Measurements from ENCODE around the gene MSLN. TPM values are rescaled to one million over a fixed set of nuclear protein-coding genes. Genes with fewer than 3 reads are reported as not detected.

Gene MSLN
- polyA plus RNA-seq, 1 of the 3 experiments (the other 2 are of a cell fraction): 0.02 TPM

DNA sequence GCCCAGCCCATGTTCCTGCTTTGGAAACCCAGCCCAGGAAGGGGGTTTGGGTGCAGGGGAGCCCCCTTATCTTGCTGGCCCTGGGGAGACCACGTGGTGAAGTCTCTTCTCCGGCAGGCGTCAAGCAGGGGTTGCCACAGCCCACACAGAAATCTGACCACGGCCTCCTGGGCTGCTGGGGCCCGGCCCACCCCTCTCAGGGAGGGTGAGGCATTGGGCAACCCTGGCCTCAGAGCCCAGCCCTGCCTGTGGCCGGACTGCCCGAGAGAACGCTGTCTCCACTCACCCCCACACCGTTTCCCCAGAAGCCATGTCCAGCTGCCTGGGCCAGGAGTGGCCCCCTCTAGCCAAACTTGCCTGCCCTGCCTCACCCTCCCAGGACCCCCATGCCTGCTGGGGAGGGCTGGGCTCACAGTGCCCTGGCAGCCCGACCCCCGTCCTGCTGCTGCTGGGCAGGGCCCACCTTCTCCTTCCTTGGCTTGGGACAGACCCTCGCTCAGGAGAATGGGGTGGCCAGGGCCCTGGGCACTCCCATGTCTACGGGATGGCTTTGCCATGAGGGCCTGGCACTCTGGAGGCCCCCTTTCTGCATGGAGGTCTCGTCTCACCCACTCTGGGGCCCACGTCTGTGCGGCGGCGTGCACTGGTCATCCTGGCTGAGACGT lies 20.9 kb downstream of the MSLN start:
- Histone ChIP-seq H3K79me2 (ENCODE audit: insufficient read depth) (peaks cover 1% of the 10 kb centered on the region; the same call in 1 of the 2 replicates), H3K4me2 (no peak overlapping the region), H2AFZ (ENCODE audit: low read depth) (no peak overlapping the region), H3K4me3 (ENCODE audit: low read depth in 2 of 2, low read length in 1 of 2) (no peak overlapping the region), H3K4me1 (ENCODE audit: control insufficient read depth in 1 of 2, insufficient read depth in 2 of 2, low read depth in 1 of 2, low read length in 1 of 2) (peaks cover 0 to 8% of the 10 kb centered on the region in 2 experiments; a peak in 1 of 4 replicates), H3K27me3 (ENCODE audit: insufficient read depth) (peaks cover 17% of the 10 kb centered on the region; the same call in 1 of the 2 replicates), H3K36me3 (replicated peaks in 1 of 2; ENCODE audit: control insufficient read depth in 1 of 2, insufficient read depth in 2 of 2, low read length in 1 of 2) (peaks cover 0 to 10% of the 10 kb centered on the region in 2 experiments), H3K9me3 (no peaks in the 10 kb centered on the region), H3F3A (replicated peaks; ENCODE audit: insufficient read depth) (no peaks in the 10 kb centered on the region), H3K9ac (no peak overlapping the region), H3K27ac (ENCODE audit: low read depth in 2 of 2, low read length in 1 of 2) (no peak overlapping the region), H4K20me1 (ENCODE audit: insufficient read depth) (peaks cover 13% of the 10 kb centered on the region; the same call in 1 of the 2 replicates), H3K9me2 (no peaks in the 10 kb centered on the region)
- 21% methylated on average over 9 of the region's 19 CpGs for WGBS (ENCODE audit: low lambda C conversion rate)
- DNase-seq: no peak
- CTCF ChIA-PET: interaction anchor here (2.6 to 8.9 kb wide), 2 partner anchors 40 to 67 kb away, joined by 8 to 127 read pairs; partner anchors contain the start of genes CIAO3 and METRN
- no peak for TF ChIP-seq ELF1 (IDR thresholded peaks at IDR 0.05)
- no peak for TF ChIP-seq RXRA (IDR thresholded peaks at IDR 0.05; ENCODE audit: borderline replicate concordance, low read depth)
- no peak for TF ChIP-seq GATA2 (CRISPR knock-in tag; IDR thresholded peaks at IDR 0.05)
- TF ChIP-seq TAF1 (IDR thresholded peaks at IDR 0.05; ENCODE audit: borderline replicate concordance, low read depth, low read length): no peak
- TF ChIP-seq SMC3 (IDR thresholded peaks at IDR 0.05; ENCODE audit: low read depth, low read length): no peak
- TF ChIP-seq RCOR1 (IDR thresholded peaks at IDR 0.05; ENCODE audit: low read length): no peak
- no peak for TF ChIP-seq FOSL2 (IDR thresholded peaks at IDR 0.05; ENCODE audit: borderline replicate concordance, low read depth)
- TF ChIP-seq, protein P1, sequence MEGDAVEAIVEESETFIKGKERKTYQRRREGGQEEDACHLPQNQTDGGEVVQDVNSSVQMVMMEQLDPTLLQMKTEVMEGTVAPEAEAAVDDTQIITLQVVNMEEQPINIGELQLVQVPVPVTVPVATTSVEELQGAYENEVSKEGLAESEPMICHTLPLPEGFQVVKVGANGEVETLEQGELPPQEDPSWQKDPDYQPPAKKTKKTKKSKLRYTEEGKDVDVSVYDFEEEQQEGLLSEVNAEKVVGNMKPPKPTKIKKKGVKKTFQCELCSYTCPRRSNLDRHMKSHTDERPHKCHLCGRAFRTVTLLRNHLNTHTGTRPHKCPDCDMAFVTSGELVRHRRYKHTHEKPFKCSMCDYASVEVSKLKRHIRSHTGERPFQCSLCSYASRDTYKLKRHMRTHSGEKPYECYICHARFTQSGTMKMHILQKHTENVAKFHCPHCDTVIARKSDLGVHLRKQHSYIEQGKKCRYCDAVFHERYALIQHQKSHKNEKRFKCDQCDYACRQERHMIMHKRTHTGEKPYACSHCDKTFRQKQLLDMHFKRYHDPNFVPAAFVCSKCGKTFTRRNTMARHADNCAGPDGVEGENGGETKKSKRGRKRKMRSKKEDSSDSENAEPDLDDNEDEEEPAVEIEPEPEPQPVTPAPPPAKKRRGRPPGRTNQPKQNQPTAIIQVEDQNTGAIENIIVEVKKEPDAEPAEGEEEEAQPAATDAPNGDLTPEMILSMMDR (IDR thresholded peaks at IDR 0.05): no peak
- TF ChIP-seq POLR2AphosphoS5 (IDR thresholded peaks at IDR 0.05; ENCODE audit: low read depth, low read length): no peak
- TF ChIP-seq, protein P2, sequence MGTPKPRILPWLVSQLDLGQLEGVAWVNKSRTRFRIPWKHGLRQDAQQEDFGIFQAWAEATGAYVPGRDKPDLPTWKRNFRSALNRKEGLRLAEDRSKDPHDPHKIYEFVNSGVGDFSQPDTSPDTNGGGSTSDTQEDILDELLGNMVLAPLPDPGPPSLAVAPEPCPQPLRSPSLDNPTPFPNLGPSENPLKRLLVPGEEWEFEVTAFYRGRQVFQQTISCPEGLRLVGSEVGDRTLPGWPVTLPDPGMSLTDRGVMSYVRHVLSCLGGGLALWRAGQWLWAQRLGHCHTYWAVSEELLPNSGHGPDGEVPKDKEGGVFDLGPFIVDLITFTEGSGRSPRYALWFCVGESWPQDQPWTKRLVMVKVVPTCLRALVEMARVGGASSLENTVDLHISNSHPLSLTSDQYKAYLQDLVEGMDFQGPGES (IDR thresholded peaks at IDR 0.05; ENCODE audit: low read depth, low read length): no peak
- no peak for TF ChIP-seq JUND (IDR thresholded peaks at IDR 0.05)
- TF ChIP-seq, protein P3, sequence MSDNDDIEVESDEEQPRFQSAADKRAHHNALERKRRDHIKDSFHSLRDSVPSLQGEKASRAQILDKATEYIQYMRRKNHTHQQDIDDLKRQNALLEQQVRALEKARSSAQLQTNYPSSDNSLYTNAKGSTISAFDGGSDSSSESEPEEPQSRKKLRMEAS (IDR thresholded peaks at IDR 0.05; ENCODE audit: low read depth): no peak
- POLR2A ChIA-PET: no interaction called here

DNA sequence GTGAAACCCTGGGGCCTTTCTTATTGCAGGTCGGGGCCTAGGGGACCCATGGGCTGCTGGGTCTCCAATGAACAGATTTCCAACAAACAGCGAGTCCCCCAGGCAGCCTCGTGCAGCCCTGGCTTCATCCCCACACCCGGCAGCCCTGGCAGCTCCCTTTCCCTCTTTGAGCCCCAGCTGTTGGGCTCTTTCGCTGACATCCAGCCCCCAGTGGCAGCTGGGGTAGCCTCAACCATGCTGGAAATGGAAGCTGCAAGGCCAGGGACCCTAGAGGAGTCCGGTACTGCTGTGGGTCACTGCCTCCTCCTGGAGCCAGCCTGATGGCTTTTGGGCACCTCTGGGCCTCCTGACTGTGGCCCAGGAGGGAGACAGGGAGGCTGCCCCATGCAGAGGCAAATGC lies 21.7 kb downstream of the MSLN start:
- TF ChIP-seq MXI1 (IDR thresholded peaks at IDR 0.05; ENCODE audit: low read depth, low read length) (no peak), TAF1 (IDR thresholded peaks at IDR 0.05; ENCODE audit: borderline replicate concordance, low read depth, low read length) (no peak)
- TF ChIP-seq, protein P4, sequence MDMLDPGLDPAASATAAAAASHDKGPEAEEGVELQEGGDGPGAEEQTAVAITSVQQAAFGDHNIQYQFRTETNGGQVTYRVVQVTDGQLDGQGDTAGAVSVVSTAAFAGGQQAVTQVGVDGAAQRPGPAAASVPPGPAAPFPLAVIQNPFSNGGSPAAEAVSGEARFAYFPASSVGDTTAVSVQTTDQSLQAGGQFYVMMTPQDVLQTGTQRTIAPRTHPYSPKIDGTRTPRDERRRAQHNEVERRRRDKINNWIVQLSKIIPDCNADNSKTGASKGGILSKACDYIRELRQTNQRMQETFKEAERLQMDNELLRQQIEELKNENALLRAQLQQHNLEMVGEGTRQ (IDR thresholded peaks at IDR 0.05; ENCODE audit: borderline replicate concordance, low read depth, low read length): no peak
- TF ChIP-seq, protein P5, sequence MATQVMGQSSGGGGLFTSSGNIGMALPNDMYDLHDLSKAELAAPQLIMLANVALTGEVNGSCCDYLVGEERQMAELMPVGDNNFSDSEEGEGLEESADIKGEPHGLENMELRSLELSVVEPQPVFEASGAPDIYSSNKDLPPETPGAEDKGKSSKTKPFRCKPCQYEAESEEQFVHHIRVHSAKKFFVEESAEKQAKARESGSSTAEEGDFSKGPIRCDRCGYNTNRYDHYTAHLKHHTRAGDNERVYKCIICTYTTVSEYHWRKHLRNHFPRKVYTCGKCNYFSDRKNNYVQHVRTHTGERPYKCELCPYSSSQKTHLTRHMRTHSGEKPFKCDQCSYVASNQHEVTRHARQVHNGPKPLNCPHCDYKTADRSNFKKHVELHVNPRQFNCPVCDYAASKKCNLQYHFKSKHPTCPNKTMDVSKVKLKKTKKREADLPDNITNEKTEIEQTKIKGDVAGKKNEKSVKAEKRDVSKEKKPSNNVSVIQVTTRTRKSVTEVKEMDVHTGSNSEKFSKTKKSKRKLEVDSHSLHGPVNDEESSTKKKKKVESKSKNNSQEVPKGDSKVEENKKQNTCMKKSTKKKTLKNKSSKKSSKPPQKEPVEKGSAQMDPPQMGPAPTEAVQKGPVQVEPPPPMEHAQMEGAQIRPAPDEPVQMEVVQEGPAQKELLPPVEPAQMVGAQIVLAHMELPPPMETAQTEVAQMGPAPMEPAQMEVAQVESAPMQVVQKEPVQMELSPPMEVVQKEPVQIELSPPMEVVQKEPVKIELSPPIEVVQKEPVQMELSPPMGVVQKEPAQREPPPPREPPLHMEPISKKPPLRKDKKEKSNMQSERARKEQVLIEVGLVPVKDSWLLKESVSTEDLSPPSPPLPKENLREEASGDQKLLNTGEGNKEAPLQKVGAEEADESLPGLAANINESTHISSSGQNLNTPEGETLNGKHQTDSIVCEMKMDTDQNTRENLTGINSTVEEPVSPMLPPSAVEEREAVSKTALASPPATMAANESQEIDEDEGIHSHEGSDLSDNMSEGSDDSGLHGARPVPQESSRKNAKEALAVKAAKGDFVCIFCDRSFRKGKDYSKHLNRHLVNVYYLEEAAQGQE (IDR thresholded peaks at IDR 0.05; ENCODE audit: low read depth, low read length): no peak
- TF ChIP-seq, protein P3 (IDR thresholded peaks at IDR 0.05; ENCODE audit: low read depth): no peak
- H3K9me3 ChIP-seq: no peaks in the 10 kb centered on the region
- H3K36me3 ChIP-seq (replicated peaks in 1 of 2; ENCODE audit: control insufficient read depth in 1 of 2, insufficient read depth in 2 of 2, low read length in 1 of 2): peaks cover 0 to 10% of the 10 kb centered on the region in 2 experiments
- WGBS (ENCODE audit: low lambda C conversion rate): 44% methylated on average over 3 of the region's 6 CpGs
- H3K4me1 ChIP-seq (ENCODE audit: control insufficient read depth in 1 of 2, insufficient read depth in 2 of 2, low read depth in 1 of 2, low read length in 1 of 2): peaks cover 0 to 13% of the 10 kb centered on the region in 2 experiments; a peak in 1 of 4 replicates
- POLR2A ChIA-PET: interaction anchor here (0.9 kb wide), 1 partner anchor 65 kb away, joined by 3 read pairs; no protein-coding TSS in a partner anchor
- H2AFZ ChIP-seq (ENCODE audit: low read depth): no peak overlapping the region
- H3K9me2 ChIP-seq: no peaks in the 10 kb centered on the region
- H3F3A ChIP-seq (replicated peaks; ENCODE audit: insufficient read depth): no peaks in the 10 kb centered on the region
- H3K79me2 ChIP-seq (ENCODE audit: insufficient read depth): peaks cover 9% of the 10 kb centered on the region
- H3K27ac ChIP-seq (ENCODE audit: low read depth in 2 of 2, low read length in 1 of 2): no peak overlapping the region
- peaks cover 17% of the 10 kb centered on the region; the same call in 1 of the 2 replicates for H3K27me3 ChIP-seq (ENCODE audit: insufficient read depth)
- no peak overlapping the region for H3K4me3 ChIP-seq (ENCODE audit: low read depth in 2 of 2, low read length in 1 of 2)
- DNase-seq: no peak
- CTCF ChIA-PET: interaction anchor here (1.8 to 8.9 kb wide), 3 partner anchors 39 to 68 kb away, joined by 5 to 127 read pairs (median 8); partner anchors contain the start of genes CIAO3 and METRN
- no peak overlapping the region for H3K4me2 ChIP-seq
- peaks cover 17% of the 10 kb centered on the region; the same call in 1 of the 2 replicates for H4K20me1 ChIP-seq (ENCODE audit: insufficient read depth)
- no peak overlapping the region for H3K9ac ChIP-seq
